ENCODE data around the gene PXMP4.

PXMP4 gene

DNA sequence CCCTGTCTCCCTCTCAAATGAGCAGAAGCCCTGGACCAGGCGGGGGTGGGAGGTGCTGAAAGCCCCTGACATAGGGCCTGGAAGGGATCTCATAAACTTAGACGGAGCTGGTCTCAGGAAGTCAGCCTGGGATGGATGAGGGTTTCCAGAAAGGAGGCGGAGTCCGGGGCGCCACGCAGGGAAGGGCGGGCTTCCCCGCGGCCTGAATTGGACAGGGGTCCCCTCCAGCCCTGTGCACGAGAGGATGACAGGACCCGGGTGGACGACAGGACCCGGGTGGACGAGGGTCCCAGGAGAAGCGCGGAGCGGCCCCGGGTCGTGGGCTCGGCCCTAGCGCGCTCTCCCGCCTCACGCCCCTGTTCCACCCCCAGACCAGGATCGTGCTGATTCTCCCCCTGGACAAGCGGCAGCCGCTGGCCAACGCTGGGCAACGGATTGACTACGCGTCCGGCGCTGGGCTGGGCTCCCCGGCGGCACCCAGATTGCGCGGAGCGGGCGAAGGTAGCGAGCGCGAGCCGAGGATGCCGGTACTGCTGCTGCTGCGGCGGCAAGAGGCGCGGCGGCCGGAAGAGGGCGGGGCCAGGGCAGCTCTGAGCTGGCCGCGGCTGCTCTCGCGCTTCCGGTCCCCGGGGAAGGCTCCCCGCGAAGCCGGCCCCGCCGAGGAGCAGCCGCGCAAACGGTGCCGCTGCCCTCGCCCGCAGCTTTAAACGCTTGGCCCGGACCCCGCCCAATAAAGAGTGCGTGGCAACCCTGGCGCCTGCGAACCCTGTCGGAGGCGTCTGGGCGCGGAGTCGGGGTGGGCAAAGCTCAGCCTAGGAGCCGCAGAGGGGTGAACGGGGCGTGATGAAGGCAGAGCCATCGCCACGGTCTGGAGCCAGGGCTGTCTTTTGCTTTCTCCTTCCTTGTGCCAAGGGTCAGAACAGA lies 56.7 kb downstream of the PXMP4 start:
- TF ChIP-seq, protein P1, sequence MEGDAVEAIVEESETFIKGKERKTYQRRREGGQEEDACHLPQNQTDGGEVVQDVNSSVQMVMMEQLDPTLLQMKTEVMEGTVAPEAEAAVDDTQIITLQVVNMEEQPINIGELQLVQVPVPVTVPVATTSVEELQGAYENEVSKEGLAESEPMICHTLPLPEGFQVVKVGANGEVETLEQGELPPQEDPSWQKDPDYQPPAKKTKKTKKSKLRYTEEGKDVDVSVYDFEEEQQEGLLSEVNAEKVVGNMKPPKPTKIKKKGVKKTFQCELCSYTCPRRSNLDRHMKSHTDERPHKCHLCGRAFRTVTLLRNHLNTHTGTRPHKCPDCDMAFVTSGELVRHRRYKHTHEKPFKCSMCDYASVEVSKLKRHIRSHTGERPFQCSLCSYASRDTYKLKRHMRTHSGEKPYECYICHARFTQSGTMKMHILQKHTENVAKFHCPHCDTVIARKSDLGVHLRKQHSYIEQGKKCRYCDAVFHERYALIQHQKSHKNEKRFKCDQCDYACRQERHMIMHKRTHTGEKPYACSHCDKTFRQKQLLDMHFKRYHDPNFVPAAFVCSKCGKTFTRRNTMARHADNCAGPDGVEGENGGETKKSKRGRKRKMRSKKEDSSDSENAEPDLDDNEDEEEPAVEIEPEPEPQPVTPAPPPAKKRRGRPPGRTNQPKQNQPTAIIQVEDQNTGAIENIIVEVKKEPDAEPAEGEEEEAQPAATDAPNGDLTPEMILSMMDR (IDR thresholded peaks at IDR 0.05; ENCODE audit: low read depth, low read length, missing control alignments), result no peak
- in situ Hi-C loops (cut with HindIII; ENCODE audit: low sequenced_read_pairs), result no loop called here
- no peak for DNase-seq (ENCODE audit: low read depth)
- H3K4me3 ChIP-seq (ENCODE audit: low read depth, low read length), result peak overlapping the region; percentile 57

DNA sequence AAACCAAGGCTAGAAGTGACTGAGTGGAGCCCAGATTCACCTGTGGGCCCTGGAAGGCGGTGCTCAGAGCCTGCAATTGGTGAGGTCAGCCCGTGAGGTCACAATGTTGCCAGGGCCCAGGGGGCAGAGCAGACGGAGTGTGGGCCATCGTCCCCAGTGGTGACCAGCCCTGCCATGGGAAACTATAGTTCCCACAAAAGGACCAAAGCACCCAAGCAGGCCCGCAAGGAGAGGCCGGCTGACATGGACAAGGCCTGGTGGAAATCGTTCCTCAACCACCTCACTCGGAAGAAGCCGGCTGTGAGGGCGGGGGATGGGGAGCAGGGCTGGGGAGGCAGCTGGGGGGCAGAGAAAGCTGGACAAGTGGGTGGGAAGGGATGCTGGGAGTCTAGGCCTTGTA lies 57.9 kb downstream of the PXMP4 start, which contains the start of gene C20orf144:
C20orf144 (plus strand) TSS at position 156 of the 400 bp plus-strand sequence; CDS start at position 175, 19 bp downstream.
- DNase-seq (ENCODE audit: low read depth), result no peak
- in situ Hi-C loops (cut with HindIII; ENCODE audit: low sequenced_read_pairs), result no loop called here
- TF ChIP-seq, protein P1 (IDR thresholded peaks at IDR 0.05; ENCODE audit: low read depth, low read length, missing control alignments), result no peak
- peak within 1 kb of the TSS; percentile 57 for H3K4me3 ChIP-seq (ENCODE audit: low read depth, low read length)

DNA sequence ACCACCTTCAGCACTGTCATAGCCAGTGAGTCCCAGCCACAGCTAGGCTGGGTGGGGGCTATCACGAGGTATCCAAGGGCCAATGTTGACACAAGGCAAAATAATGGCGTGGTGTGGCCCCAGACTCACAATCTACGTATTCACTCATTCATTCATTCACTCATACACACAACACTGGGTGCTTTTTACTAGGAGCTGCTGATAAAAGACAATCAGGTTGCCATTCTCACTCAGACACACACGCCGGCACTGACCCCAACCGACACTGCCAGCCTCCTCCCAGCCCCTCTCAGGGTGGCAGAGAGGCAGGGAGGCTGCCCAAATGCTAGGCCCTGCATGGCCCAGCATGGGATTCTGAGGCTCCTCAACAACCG lies 59.4 kb downstream of the PXMP4 start:
- no peak for DNase-seq (ENCODE audit: low read depth)
- H3K4me3 ChIP-seq (ENCODE audit: low read depth, low read length), result no peak overlapping the region
- TF ChIP-seq, protein P1 (IDR thresholded peaks at IDR 0.05; ENCODE audit: low read depth, low read length, missing control alignments), result no peak
- in situ Hi-C loops (cut with HindIII; ENCODE audit: low sequenced_read_pairs), result no loop called here

DNA sequence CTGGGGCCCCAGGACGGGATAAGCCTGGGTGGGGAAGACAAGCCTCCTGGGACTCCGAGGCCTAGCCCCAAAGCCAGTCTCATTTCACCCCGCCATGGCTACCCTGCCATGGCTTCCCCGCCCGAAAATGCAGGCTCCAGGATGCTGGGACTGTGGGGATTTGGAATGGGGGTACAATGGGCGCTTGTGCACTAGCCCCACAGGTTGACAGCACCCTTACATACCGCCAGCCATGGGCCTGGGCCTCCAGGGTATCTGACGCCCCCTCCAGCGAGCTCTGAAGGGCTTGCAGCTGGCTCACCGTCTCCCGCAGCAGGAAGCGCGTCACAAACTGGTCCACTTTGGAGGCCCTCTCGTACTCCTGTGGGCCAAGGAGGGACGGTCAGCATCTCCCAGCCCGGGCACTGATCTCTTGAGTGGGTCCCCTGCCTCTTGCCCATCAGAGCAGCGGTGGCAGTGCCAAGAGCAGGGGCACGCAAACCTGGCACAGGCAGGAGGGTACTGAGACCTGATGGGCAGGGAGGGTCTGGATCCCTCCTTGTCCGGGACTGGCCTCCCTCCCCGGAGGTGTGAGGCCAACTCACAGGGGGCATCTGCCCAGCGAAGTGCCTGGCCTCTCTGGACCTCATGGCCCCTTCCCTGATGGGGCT lies 60.0 kb downstream of the PXMP4 start:
- TF ChIP-seq, protein P1 (IDR thresholded peaks at IDR 0.05; ENCODE audit: low read depth, low read length, missing control alignments), result no peak
- in situ Hi-C loops (cut with HindIII; ENCODE audit: low sequenced_read_pairs), result no loop called here
- DNase-seq (ENCODE audit: low read depth), result no peak
- no peak overlapping the region for H3K4me3 ChIP-seq (ENCODE audit: low read depth, low read length)

DNA sequence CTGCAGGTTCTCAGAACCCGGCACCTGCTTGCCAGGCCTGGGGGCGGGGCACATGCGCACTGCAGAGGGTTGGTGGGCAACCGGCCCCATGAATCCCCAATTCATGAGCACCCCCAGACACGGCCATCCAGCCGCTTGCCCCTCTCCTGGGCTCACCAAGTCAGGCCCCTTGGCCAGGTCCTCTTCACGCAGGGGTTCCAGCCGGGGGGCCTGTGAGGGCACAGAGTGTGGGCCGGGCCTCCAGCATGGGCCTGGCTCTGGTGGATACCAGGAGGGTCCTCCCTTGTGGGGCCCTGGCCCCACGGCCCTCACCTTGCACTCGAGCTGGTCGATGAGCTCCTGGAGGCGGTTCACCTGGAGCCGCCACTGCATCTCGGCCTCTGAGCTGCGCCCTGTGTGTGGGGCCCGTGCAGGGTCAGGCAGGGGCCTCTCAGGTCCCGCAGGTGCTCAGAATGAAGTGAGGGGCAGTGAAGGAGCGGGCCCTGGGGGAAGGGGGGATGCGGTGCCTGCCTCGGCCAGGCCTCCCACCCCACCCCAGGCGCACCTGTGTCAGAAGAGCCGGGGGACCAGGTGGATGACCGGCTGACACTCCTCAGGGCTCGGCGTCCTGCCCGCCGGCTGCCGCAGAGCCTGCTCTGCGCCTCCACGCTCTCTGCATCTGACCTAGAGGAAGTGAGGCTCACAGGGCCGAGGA lies 60.6 kb downstream of the PXMP4 start:
- DNase-seq (ENCODE audit: low read depth), result no peak
- TF ChIP-seq, protein P1 (IDR thresholded peaks at IDR 0.05; ENCODE audit: low read depth, low read length, missing control alignments), result no peak
- no peak overlapping the region for H3K4me3 ChIP-seq (ENCODE audit: low read depth, low read length)
- in situ Hi-C loops (cut with HindIII; ENCODE audit: low sequenced_read_pairs), result no loop called here

DNA sequence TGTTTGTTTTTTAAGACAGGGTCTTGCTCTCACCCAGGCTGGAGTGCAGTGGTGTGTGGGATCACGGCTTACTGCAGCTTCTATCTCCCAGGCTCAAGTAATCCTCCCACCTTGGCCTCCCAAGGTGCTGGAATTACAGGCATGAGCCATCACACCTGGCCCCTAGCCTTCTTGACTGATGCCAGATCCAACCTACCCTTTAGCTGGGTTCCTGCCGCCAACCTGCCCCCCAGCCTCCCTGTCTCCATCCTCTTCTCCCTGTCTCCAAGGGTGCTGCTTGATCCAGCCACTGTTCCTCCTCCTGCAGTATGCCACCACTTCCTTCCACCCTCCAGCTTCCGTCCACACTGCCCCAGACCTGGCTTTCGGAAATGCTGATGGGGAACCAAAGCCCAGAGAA lies 61.2 kb downstream of the PXMP4 start:
- in situ Hi-C loops (cut with HindIII; ENCODE audit: low sequenced_read_pairs), result no loop called here
- TF ChIP-seq, protein P1 (IDR thresholded peaks at IDR 0.05; ENCODE audit: low read depth, low read length, missing control alignments), result no peak
- no peak overlapping the region for H3K4me3 ChIP-seq (ENCODE audit: low read depth, low read length)
- DNase-seq (ENCODE audit: low read depth), result no peak

All from astrocyte of the cerebellum (primary cell).